T-helper 2 cell treated with Interferon-gamma antibody and Interleukin-4, amounts not matched to agents 5 μg/mL and 100 μg/mL, for 36 hours (primary cell): ENCODE results near the gene HHAT.

Source experiments
- DNase-seq: peaks from one replicate; pipeline ENCODE4 v3.0.0; 2021; ENCODE audit warnings: low spot score
- H3K27ac Mint-ChIP-seq: one replicate; pipeline ENCODE4 v1.8.0; 2021; ENCODE audit warnings: mild to moderate bottlenecking, mixed read lengths
- H3K27me3 Mint-ChIP-seq: one replicate; pipeline ENCODE4 v1.8.0; 2021; ENCODE audit warnings: low read depth, mixed read lengths
- H3K36me3 Mint-ChIP-seq: one replicate; pipeline ENCODE4 v1.8.0; 2021; ENCODE audit warnings: low read depth, mixed read lengths
- H3K4me1 Mint-ChIP-seq: one replicate; pipeline ENCODE4 v1.8.0; 2021; ENCODE audit warnings: low read depth, mixed read lengths
- H3K4me3 Mint-ChIP-seq: one replicate; pipeline ENCODE4 v1.8.0; 2022; ENCODE audit warnings: mild to moderate bottlenecking, moderate library complexity, mixed read lengths
- H3K9me3 Mint-ChIP-seq: one replicate; pipeline ENCODE4 v1.8.0; 2021; ENCODE audit warnings: mixed read lengths

The HHAT gene

DNA sequence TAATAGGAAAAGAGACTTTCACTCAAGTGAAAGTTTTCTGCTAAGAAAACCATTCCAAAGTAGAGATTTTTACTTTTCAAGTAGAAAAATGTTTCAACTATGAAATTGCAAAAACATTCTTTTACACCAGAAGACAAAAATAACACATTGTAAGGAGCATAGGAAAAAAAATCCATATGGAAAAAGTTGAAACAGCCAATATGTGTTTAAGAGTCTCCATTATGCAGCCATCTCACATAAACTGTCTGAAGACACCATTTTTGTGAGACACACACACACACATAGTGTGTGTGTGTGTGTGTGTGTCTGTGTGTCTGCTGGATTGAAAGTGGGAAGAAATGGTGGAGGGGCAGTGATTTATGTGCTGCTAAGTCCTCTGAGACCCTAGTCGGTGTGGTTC lies 162.1 kb downstream of the HHAT start:
- no peak for DNase-seq
- Mint-ChIP-seq H3K36me3 (no peaks in the 10 kb centered on the region), H3K27ac (no peak overlapping the region), H3K4me3 (no peak overlapping the region), H3K9me3 (no peaks in the 10 kb centered on the region), H3K27me3 (peaks cover 18% of the 10 kb centered on the region), H3K4me1 (peaks cover 3% of the 10 kb centered on the region)

DNA sequence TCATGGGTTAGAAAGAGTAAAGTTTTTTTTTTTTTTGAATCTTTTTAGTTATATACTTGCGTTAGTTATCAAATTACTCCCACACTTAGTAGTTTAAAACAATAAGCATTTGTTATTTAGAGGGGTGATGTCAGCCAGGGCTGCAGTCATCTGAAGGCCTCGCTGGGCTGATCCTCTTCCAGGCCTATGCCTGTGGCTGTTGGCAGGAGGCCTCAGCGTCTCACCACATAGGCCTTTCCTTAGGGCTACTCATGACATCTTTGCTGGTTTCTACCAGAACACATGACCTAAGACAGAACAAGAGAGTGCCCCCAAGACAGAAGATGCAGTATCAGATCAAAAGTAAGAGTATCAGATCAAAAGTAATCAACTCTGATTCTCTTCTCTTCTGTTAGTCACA lies 167.4 kb downstream of the HHAT start:
- no peaks in the 10 kb centered on the region for H3K36me3 Mint-ChIP-seq
- peaks cover 6% of the 10 kb centered on the region for H3K27me3 Mint-ChIP-seq
- H3K9me3 Mint-ChIP-seq = no peaks in the 10 kb centered on the region
- no peak overlapping the region for H3K27ac Mint-ChIP-seq
- DNase-seq = no peak
- H3K4me3 Mint-ChIP-seq = no peak overlapping the region
- H3K4me1 Mint-ChIP-seq = no peaks in the 10 kb centered on the region

DNA sequence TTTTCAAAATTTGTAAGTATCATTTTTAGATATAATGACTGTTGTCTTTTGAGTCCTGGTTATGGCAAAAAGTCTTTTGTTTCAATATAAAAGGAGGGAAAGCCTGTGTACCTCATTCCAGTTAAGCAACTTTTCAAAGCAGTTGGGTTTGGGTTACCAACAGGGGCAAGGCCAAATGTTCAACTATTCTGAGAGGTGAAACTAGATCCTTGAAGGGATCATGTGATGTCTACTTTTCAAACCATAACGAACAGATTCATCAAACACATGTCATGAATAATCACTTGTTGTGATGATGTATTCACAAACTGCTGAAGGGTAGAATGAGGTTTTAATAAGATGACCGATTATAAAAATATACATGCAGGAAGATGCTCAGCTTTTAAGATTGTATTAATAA lies 171.3 kb downstream of the HHAT start:
- Mint-ChIP-seq H3K27ac (no peak overlapping the region), H3K4me1 (no peaks in the 10 kb centered on the region), H3K27me3 (peaks cover 4% of the 10 kb centered on the region), H3K36me3 (no peaks in the 10 kb centered on the region), H3K9me3 (no peaks in the 10 kb centered on the region), H3K4me3 (no peak overlapping the region)
- DNase-seq = no peak

DNA sequence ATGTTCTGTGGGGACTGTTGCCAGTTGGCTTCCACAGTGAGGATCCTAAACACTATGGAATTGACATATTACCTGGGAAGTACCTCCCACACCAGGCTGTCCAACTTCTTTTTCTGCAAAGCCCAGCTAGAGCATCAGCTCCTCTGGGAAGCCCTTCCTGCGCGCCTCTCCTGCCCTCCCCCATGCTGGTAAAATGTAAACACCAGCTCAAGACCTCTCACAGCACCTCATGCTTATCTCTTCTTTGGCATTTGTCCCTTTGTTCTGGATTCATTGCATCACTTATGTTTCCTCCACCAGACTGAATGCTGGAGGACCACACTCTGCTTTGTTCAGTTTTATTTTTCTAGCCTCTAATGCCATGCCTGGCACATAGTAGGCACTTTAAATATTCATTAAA lies 172.1 kb downstream of the HHAT start:
- H3K4me3 Mint-ChIP-seq = no peak overlapping the region
- H3K36me3 Mint-ChIP-seq = no peaks in the 10 kb centered on the region
- no peaks in the 10 kb centered on the region for H3K4me1 Mint-ChIP-seq
- H3K9me3 Mint-ChIP-seq = no peaks in the 10 kb centered on the region
- H3K27ac Mint-ChIP-seq = no peak overlapping the region
- no peak for DNase-seq
- H3K27me3 Mint-ChIP-seq = peaks cover 4% of the 10 kb centered on the region

DNA sequence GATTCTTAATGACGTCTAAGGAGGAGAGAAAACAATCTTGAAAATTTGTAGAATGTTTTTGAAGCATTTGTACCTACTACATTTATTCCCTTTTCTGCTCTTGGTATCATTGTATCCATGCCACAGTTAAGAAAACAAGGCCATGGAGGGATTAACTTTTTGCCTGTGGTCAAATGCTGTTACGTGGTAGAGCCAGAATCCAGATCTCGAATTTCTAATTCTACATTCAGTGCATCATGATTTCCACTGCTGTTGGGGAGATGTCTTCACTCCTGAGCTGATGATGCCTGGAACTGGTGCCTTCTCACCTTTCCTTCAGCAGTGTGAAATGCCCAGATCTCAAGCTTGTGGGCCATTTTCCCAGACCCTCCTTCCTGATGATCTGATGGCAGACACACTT lies 175.6 kb downstream of the HHAT start:
- Mint-ChIP-seq H3K36me3 (no peaks in the 10 kb centered on the region), H3K4me3 (no peak overlapping the region), H3K4me1 (no peaks in the 10 kb centered on the region), H3K27ac (no peak overlapping the region), H3K27me3 (peaks cover 4% of the 10 kb centered on the region), H3K9me3 (no peaks in the 10 kb centered on the region)
- no peak for DNase-seq

DNA sequence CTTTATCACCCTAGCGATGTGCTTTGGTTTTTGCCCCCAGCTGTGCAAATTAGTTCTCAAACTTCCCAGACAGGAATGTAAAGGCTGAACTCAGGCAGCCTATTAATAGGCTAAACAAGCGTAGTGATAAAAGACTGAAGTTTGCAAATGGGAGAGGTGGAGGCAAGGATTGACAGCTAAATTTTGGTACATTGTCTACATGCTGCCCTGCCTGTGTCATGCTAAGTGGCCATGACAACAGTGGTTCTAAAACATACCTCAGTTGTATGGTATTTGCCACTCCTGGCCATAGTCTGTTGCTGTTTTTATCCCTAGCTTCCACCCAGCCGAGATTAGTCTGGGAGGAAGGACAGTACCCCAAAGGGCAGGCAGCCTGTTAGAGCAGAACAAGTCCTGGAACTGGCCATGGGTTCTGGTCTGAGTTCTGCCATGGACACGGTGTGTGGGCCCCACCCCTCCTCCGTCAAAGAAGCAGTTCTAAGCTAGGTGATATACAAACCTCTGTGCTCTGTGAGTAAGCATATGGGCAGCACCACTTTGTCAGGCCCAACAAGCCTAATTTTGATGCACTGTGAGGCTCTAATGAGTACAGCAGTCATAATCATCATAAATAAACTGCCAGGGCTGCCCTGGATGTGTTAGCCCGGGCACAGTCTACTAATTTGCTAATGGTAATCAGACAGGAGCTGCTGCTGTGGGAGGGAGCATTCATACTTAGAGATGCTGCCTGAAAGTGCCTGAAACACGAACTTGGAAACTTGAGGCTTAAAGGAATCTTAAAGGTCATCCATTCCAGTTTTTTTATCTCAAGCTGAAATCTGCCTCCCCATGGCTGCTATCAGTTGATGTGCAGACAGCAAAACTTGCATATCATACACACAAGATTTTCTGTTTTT lies 177.1 kb downstream of the HHAT start:
- no peak overlapping the region for H3K4me3 Mint-ChIP-seq
- H3K4me1 Mint-ChIP-seq = no peaks in the 10 kb centered on the region
- DNase-seq = no peak
- H3K36me3 Mint-ChIP-seq = no peaks in the 10 kb centered on the region
- H3K9me3 Mint-ChIP-seq = no peaks in the 10 kb centered on the region
- H3K27ac Mint-ChIP-seq = no peak overlapping the region
- H3K27me3 Mint-ChIP-seq = peaks cover 4% of the 10 kb centered on the region

DNA sequence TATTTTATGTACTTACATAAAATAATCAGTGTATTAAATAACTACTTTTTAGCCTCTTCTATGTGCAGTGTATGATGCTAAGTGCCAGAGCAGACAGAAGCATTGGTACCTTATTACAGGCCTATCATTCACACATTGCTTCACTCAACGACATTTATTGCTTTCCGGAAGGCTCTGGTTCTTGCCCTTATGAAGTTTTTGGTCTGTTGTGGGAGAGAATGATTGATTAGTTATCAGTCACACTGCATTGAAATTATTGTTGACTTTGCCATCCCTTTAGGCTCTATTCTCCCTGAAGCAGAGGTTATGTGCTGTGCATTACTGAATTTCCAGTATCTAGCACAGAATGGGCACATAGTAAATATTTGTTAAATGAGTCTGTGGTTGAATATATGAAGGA lies 178.0 kb downstream of the HHAT start:
- DNase-seq = no peak
- no peaks in the 10 kb centered on the region for H3K9me3 Mint-ChIP-seq
- no peak overlapping the region for H3K4me3 Mint-ChIP-seq
- peaks cover 4% of the 10 kb centered on the region for H3K27me3 Mint-ChIP-seq
- no peak overlapping the region for H3K27ac Mint-ChIP-seq
- H3K36me3 Mint-ChIP-seq = no peaks in the 10 kb centered on the region
- no peaks in the 10 kb centered on the region for H3K4me1 Mint-ChIP-seq

DNA sequence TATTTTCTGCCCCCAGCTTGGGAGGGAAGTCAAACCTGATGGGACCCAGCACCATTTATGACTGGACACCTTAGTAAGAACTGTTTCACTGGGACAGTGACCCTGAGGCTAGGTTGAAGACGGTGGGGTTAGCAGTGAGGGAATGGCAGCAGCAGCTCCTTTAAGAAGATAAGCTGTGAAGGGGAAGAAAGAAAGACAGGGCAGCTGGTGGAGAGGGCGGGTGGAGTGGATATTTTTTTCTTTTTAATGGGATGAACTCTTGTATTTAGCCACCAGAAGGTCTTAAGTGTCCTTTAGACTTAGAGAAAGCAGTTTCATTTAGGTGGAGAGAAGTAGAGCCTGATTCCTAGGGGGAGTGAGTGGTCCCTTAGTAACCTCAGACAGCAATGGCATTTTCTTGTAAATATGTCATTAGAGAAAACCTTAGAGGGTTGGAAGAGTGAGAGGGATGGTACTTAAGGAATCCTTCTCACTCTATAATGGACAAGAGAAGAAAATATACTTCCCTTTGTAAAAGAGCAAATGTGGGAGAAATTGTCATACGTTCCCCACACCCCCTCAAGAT lies 187.5 kb downstream of the HHAT start:
- Mint-ChIP-seq H3K9me3 (no peaks in the 10 kb centered on the region), H3K4me1 (no peaks in the 10 kb centered on the region), H3K36me3 (no peaks in the 10 kb centered on the region), H3K4me3 (no peak overlapping the region), H3K27ac (no peak overlapping the region), H3K27me3 (no peaks in the 10 kb centered on the region)
- no peak for DNase-seq

DNA sequence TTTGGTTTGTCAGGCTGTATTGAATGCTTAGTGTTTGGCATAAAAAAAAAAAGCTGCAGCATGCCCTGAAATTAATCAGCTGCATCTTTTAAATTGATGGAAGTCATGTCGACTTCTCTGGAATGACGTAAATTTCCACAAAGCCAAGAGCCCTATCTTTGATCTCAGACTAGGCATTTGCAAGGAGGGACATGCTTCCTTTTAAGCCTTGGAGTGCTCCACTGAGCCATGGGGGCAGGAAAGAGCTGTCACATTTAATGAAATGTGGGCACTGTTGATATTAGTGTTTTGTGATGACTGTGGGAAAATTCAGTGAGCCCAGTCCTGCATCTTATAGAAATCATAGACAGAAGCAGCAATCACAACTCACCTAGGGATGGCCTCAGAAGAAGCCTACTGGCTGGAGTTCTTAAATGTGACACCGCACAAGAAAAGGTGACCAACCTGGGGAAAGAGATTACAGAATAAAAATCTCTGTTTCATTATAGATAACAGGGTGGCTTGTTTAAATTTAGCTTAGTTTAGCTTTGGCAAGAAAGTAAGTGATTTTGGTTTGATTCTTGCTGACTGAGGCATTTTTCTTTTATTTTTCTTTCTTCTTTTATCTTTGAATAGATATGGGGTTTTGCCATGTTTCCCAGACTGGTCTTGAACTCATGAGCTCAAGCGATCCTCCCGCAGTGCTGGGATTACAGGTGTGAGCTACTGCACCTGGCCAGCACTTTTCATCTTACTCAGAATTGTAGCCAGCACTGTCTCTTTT lies 188.2 kb downstream of the HHAT start:
- Mint-ChIP-seq H3K27ac (no peak overlapping the region), H3K27me3 (no peaks in the 10 kb centered on the region), H3K9me3 (no peaks in the 10 kb centered on the region), H3K4me1 (no peaks in the 10 kb centered on the region), H3K36me3 (no peaks in the 10 kb centered on the region), H3K4me3 (no peak overlapping the region)
- no peak for DNase-seq

DNA sequence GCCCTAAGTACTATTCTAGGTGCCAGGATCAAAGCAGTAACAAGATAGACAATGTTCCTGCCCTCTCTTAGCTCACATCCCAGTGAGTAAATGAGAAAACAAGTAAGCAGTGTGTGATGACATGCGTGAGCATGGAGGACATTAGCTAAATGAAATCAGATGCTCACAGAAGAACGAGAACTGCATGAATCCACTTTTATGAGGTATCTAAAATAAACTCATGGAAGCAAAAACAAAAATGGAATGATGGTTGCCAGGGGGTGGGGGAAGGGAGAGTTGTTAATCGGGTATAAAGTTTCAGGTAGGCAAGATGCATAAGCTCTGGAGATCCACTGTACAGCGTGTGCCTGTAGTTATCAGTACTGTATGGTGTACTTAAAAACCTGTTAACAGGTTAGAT lies 195.1 kb downstream of the HHAT start:
- Mint-ChIP-seq H3K27ac (no peak overlapping the region), H3K27me3 (no peaks in the 10 kb centered on the region), H3K4me3 (no peak overlapping the region), H3K9me3 (no peaks in the 10 kb centered on the region), H3K4me1 (no peaks in the 10 kb centered on the region), H3K36me3 (no peaks in the 10 kb centered on the region)
- DNase-seq = no peak

DNA sequence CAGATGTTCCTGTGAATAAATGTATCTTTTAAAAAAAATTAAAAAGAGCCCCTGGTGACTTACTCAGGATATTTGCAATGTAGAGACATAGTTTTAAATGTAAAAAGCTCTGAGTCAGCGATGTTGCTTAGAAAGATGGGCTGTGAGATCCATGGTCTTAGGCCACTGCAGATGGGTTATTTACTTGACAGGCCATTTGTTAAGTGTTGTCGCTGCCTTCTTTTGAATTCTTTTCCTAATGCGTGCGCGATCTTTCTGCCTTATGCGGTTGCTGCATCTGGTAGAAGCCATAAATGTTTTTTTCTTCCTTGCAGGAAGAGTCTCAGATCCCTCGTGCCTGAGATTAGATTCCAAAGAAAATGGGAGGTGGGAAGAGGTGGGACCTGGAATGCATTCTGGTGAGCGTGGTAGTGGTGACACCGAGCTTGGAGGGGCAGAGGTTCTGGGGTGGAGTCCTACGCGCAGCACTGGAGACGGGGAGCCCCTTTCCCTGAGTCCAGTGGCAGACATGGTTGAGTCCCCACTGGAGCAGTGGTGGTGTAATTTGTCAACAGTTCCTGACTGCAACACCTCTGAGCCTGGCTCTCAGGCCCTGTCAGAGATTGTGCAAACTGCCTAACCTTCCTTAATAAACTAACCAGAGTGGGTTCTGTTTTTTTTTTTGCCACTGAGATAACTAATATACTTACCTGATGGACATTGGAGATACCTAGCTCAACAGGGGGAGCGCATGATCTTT lies 197.2 kb downstream of the HHAT start:
- Mint-ChIP-seq H3K4me3 (no peak overlapping the region), H3K9me3 (no peaks in the 10 kb centered on the region), H3K27me3 (no peaks in the 10 kb centered on the region), H3K4me1 (no peaks in the 10 kb centered on the region), H3K27ac (no peak overlapping the region), H3K36me3 (no peaks in the 10 kb centered on the region)
- no peak for DNase-seq

DNA sequence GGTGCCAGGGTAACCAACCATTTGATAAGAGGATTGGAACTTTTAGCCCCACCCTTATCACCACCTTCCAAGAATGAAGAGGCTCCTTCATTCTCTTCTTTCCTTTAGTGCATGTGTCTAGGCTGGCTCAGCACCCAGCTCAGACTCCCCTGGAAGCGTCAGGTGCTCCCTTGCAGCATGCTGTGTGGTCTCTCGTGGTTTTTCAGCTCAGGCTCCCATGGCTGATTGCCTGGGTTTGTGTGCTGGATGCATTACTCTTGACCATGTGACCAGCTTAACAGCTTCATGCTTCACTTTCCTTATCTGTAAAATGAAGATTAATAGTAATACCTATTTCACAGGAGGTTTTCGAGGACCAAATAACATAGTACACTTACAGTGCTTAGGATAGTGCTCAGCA lies 198.4 kb downstream of the HHAT start:
- H3K27ac Mint-ChIP-seq = no peak overlapping the region
- no peak for DNase-seq
- H3K9me3 Mint-ChIP-seq = no peaks in the 10 kb centered on the region
- no peaks in the 10 kb centered on the region for H3K4me1 Mint-ChIP-seq
- no peaks in the 10 kb centered on the region for H3K27me3 Mint-ChIP-seq
- H3K36me3 Mint-ChIP-seq = no peaks in the 10 kb centered on the region
- no peak overlapping the region for H3K4me3 Mint-ChIP-seq

DNA sequence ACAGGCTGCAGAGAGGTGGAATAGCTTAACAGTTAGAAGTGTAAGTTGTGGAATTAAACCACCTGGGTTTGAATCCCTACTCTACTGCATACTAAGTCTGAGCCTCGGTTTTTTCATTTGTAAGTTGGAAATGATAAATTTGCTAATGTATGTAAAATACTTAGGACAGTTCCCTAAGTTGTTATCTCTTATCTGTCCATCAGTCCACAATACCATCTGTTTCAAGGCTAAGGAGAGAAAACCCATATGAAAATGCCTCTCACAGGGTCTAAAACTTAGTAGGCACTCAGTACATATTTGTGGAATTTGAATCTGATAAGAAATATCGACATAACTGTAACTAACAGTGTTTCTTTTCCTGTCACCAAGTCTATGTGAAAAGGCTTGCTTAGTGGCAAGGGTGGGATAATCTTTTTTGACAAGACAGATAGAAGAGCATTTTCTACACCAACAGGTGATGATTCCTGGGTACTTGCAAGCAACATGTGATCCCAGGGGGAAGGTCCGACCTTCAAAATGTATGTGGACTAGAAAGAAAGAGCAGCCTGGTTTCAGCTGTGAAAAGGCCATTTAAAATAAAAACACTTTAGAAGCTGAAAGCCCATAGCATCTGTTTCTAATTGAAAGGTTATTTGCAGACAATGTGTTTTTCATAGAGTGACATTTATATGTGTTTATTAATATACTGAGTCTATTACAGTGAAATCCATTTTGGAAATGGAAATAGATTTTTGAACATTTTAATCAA lies 202.9 kb downstream of the HHAT start:
- no peak for DNase-seq
- Mint-ChIP-seq H3K4me1 (no peaks in the 10 kb centered on the region), H3K9me3 (no peaks in the 10 kb centered on the region), H3K27me3 (peaks cover 2% of the 10 kb centered on the region), H3K36me3 (no peaks in the 10 kb centered on the region), H3K27ac (no peak overlapping the region), H3K4me3 (no peak overlapping the region)
